Measurements from ENCODE around the gene NPW.

NPW gene

GRCh38 chr16:2019518-2019920, at the start of gene NPW:
NPW (plus strand) TSS chr16:2019785.
- no peak for DNase-seq (ENCODE audit: low read depth)

DNA sequence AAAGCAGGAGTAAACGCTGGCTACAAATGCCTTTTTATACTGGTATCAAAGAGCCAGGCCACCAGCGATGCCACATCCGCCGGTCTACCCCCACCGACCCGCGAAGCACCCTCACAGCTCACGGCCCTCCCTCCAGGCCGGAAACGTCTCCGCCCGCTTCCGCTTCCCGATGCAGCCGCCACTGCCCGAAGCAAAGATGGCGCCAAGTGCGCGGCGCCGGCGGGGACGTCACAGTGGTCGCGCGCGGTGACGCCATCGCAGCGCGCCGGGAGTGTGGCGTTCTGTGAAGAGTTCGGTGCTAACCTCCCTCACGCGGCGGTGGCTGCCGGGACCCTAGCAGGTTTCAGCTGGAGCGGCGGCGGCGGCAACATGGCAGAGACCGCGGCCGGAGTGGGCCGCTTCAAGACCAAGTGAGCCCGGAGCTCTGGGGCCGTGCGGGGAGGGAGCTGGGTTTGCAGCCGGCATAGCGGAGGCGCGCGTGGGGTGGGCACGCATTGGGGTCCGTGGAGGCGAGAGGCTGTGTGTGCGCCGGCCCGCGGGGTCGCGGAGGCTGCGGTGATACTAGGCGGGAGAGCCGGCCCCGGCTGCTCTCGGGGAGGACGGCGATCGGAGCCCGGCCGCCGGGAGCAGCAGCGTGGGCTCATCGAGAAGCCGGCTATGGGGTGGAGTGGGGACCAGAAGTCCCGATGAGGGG, 47.6 kb upstream of the NPW start, which contains the start of gene TBL3:
TSS of gene TBL3 (plus strand) at position 258 of the 694 bp plus-strand sequence. CDS start at position 370, 112 bp downstream.
- DNase-seq (ENCODE audit: low read depth) = peak; percentile 73

DNA sequence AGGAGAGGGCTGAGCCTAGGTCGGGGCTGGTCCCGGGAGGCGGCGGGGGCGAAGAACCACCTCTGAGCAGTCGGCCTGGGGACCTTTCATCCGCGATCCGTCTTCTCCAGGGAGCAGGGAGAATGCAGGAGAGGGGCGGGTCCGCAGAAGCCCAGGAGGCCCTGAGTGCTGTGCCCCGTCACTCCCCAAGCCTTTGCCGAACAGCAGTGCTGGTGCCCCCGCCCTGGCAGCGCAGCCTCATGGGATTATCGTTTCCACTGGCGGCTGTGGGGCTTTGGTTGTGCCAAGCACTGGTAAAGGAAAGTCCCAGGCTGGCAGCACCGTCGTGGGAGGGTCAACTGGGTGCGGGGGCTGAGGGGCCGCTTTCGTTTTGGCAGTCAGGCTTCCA, 47.1 kb upstream of the NPW start:
- DNase-seq (ENCODE audit: low read depth) = no peak

DNA sequence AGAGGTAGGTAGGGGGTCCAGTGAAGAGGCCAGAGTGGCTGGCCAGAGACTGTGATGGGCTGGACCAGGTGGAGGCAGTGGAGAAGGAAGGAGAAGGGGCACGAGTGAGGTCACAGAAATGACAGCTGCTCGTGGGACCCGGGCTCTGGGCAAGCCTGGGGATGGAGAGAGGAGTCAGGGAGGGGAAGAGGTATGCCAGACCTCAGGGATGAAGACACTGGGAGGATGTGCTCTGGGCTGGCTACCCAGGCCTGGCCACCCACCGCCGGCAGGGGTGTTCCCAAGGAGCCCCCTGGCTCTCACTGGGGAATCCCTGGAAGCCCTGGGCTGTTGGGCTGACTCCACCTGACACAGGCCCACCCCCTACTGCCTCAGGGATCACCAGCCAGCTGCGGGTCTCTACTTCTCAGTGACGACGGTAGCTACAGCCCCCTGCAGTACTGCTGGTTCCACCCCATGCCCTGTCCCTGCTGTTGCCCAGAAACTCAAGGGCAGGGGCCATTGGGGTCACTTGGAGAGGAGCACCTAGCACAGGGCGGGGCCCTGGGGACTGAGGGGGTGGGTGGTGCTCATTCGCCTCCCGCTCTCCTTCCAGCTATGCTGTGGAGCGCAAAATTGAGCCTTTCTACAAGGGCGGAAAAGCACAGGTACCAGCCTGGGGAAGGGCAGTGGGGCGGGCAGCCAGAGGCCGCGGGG, 46.0 kb upstream of the NPW start:
- DNase-seq (ENCODE audit: low read depth) = no peak

DNA sequence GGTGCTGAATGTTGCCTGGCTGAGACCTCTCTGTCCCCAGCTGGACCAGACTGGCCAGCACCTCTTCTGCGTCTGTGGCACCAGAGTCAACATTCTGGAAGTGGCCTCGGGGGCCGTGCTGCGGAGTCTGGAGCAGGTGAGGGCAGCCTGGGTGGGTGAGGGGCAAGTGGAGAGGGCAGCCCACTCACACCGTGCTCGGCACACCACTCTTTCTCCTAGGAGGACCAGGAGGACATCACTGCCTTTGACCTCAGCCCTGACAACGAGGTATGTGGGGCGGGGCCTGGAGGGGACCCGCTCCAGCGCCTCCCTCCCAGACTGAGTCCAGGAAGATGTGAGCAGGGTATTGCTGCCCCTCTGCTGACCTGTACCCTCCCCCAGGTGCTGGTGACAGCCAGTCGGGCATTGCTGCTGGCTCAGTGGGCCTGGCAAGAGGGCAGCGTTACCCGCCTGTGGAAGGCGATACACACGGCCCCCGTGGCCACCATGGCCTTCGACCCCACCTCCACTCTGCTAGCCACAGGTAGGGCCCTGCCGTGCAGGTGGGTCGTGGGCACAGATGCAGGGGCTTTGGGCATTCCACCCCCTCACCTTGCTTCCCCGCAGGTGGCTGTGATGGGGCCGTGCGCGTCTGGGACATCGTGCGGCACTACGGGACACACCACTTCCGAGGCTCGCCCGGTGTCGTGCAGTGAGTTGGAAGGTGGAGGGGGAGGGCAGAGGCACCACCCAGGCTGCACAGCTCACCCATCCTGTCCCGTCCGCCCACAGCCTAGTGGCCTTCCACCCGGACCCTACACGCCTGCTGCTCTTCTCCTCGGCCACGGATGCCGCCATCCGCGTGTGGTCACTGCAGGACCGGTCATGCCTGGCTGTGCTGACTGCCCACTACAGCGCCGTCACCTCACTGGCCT, 45.2 kb upstream of the NPW start:
- no peak for DNase-seq (ENCODE audit: low read depth)

DNA sequence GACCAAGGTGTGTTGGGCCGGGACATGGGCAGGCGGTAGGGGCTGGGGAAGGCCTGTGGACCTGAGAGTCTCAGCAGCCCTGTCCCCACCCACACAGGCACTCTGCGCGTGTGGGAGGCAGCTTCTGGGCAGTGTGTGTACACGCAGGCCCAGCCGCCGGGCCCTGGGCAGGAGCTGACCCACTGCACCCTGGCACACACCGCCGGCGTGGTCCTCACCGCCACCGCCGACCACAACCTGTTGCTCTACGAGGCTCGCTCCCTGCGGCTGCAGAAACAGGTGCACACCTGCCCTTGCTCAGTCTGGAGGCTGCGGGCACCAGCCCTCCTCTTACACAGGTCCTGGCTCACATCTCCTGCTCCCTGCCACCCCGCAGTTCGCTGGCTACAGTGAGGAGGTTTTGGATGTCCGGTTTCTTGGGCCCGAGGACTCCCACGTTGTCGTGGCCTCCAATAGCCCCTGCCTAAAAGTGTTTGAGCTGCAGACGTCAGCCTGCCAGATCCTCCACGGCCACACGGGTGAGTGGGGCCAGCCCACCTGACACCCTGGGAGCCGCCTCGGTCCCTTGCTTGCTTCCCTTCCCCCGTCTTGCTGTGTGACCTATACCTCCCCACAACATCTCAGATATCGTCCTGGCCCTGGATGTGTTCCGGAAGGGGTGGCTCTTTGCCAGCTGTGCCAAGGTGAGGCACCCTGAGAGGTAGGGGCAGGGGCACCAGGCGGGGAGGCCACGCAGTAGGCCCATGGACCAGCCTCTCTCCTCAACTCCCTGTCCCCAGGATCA, 44.0 kb upstream of the NPW start:
- no peak for DNase-seq (ENCODE audit: low read depth)

DNA sequence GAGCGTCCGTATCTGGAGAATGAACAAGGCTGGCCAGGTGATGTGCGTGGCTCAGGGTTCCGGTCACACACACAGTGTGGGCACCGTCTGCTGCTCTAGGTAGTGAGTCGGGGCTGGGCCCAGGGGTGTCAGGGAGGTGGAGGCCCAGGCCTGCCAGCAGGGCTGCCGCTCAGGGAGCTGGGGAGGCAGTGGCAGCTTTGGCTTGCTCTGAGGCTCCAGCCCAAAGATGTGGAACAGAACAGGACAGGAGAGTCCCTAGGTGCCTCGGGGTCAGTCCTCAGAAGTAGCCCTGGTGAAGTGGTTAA, 43.4 kb upstream of the NPW start:
- no peak for DNase-seq (ENCODE audit: low read depth)

GRCh38 chr16:1976951-1977874, 42.4 kb upstream of the NPW start:
- no peak for DNase-seq (ENCODE audit: low read depth)

DNA sequence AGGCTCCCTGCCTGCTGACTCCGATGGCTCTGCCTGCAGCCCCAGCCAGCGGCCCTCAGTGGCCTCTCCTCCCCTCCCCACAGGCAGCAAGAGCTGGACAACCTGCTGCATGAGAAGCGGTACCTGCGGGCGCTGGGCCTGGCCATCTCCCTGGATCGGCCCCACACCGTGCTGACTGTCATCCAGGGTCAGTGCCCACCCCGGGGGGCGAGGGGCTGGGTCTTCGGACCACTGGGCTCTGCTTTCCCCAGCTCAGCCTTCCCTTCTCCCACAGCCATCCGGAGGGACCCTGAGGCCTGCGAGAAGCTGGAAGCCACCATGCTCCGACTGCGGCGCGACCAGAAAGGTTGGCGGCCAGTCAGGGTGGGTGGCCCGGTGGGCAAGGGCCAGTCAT, 41.7 kb upstream of the NPW start:
- no peak for DNase-seq (ENCODE audit: low read depth)

DNA sequence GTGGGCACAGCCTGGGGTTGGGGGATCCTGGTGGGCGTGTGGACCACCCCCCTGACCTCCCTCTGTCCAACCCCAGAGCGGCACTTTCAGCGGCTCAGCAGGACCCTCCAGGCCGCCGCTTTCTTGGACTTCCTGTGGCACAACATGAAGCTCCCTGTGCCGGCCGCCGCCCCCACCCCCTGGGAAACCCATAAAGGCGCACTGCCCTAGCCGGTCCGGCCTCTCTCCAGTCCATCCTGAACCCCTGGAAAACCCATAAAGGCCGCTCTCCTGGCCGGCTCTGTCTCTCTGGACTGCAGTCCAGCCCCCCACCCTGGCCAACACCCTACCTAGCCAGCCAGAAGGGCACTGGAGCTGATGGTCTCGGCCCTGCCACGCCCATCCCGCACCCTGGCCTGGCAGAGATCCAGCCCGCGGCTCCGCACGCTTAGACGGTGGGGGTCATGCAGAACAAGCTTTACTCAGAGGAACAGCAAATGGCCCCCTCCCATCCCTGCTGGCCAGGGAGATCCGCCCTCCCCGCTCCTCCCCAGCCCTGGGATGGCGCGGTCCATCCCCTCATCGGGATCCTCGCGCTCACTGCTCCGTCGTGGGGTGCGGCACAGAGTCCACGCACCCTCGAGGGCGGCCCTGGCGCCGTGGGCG, 41.0 kb upstream of the NPW start:
- no peak for DNase-seq (ENCODE audit: low read depth)

DNA sequence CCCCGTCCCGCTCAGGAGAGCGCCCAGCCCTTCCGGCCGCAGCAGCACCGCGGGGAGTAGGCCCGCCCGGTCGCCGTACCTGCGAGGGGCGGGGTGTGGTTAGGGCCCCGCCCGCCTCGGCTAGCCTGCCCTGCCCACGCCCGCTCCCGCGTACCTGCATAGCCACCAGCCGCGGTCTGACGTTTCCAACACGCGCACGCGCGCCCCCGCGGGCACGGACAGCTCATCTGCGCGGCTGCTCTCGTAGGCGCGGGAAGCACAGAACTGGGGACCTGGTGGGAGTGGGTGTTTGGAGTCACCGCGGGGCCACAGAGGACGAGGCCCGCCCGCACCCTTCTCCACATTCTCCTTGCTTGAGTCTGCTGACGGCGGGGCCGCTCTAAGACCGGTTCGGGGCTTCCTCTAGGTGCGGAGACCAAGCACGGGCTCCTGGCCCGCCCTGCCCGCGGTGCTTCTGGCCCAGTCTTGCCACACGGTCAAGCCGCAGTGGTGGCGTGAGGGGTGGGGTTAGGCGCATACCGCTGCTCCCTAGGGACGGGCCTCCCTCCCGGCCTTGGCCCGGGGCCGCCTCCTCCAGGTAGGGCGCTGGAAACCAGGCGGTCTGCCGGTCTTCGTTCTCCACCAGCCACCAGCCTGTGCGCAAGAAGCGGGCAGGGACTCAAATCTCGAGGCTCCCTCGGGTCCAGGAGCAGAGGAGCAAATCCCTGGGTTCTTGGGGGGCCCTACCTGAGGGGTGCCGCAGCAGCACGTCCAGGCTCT, 40.1 kb upstream of the NPW start:
- no peak for DNase-seq (ENCODE audit: low read depth)

GRCh38 chr16:1980030-1980769, 39.4 kb upstream of the NPW start:
- no peak for DNase-seq (ENCODE audit: low read depth)

GRCh38 chr16:1980770-1981087, 38.9 kb upstream of the NPW start:
- DNase-seq (ENCODE audit: low read depth) = no peak

DNA sequence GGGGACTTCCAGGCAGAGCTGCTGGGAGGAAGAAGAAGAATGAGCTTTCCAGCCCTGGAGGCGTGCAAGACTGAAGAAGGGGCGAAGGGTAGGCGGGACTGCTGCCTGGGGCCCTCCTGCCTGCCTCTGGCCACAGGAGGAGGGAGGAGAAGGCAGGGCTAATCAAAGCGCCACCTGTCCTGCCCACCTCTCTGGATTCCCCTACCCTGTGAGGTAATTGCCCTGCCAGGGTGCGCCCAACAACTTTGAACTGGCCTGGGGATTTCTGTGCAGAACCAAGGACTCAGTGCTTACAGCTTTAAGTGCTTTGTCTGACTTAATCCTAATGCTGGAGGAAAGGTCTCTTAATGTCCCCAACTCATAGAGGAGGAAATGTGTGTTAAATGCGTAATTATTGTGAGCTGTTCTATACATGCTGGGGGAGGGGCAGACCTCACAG, 38.2 kb upstream of the NPW start, which contains the start of gene NOXO1:
TSS of gene NOXO1 (minus strand) at position 72 of the 439 bp plus-strand sequence. CDS start 290 bp downstream, outside the sequence.
- DNase-seq (ENCODE audit: low read depth) = no peak

- no peak for DNase-seq (ENCODE audit: low read depth)
Observed at GRCh38 chr16:1982013-1982433, 37.6 kb upstream of the NPW start.

DNA sequence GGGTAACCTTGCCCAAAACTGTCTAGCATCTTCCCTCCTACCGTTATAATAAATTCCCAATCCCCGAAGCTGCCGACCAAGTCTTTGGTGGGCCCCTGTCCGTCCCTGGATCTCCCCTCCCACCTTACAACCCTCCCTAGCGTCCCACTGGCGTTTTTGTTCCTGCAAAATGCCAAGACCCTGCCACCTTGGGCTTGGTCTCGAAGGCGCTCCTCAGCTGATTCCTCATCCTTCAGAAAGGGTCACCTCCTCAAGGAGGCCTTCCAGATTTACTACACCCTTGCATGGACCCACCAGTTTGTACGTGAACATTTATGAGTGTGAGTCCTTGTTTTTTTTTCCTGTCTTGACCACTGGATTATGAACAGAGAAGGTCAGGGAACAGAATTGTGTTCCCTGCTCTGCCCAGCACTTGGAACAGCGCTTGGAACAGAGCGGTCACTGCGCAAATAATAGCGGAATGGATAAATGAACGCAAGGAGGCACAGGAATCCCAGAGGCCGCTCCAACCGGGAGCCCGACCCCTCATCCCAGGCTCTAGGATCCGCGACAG, 36.5 kb upstream of the NPW start:
- no peak for DNase-seq (ENCODE audit: low read depth)

DNA sequence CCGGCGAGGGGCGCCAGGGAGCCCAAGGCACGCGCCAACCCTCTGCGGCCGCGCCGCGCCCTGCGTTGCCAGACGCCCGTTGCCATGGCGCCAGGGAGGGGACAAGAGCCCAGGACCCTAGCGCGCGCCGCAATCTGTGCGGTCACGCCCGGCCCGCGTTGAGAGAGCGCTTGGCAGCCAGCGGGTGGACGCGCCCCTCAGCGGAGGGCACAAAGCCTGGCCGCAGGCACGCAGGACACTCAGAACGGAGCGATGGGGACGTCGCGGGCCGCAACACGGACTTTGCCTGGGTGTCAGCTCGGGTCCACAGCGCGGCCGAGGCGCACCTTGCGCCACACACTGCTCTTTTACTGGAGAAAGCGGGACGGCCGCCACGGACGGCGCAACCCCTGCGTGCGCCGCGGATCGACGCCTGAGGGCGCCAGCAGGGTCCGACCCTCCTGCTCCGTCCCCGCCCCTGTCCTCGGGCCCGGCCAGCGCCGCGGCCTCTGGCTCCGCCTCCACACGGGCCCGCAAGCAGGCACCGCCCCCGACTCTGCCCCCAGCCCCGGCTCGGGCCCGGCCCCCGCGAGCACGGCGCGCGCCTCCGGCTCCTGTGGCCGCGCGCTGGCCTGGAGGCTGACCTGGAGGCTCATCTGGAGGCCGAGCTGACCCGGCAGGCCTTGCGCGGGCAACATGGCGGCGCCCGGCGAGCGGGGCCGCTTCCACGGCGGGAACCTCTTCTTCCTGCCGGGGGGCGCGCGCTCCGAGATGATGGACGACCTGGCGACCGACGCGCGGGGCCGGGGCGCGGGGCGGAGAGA, 35.8 kb upstream of the NPW start, which contains the start of gene GFER:
TSS of gene GFER (plus strand) at position 650 of the 803 bp plus-strand sequence. CDS start at position 676, 26 bp downstream.
- DNase-seq (ENCODE audit: low read depth) = no peak

Data from HS-27A (cell line).